HL-60 (cell line): Measurements from ENCODE around the gene HMGA1.

Experiments used
- GABPA ChIP-seq: IDR thresholded peaks from 2 replicates; pipeline ENCODE4 v1.6.1; 2012; ENCODE audit warnings: low read depth
- POLR2AphosphoS5 ChIP-seq: IDR thresholded peaks from 2 replicates; pipeline ENCODE4 v1.6.1; 2012; ENCODE audit warnings: low read depth
- REST ChIP-seq: IDR thresholded peaks from 2 replicates; pipeline ENCODE4 v1.6.1; 2012; ENCODE audit warnings: low read depth; ENCODE audit not compliant: insufficient replicate concordance
- TF ChIP-seq, protein P1 (sequence below): IDR thresholded peaks from one replicate; pipeline ENCODE4 v1.5.1; 2011; ENCODE audit warnings: low read length, control low read depth, inconsistent platforms; ENCODE audit not compliant: insufficient read depth

DNA sequence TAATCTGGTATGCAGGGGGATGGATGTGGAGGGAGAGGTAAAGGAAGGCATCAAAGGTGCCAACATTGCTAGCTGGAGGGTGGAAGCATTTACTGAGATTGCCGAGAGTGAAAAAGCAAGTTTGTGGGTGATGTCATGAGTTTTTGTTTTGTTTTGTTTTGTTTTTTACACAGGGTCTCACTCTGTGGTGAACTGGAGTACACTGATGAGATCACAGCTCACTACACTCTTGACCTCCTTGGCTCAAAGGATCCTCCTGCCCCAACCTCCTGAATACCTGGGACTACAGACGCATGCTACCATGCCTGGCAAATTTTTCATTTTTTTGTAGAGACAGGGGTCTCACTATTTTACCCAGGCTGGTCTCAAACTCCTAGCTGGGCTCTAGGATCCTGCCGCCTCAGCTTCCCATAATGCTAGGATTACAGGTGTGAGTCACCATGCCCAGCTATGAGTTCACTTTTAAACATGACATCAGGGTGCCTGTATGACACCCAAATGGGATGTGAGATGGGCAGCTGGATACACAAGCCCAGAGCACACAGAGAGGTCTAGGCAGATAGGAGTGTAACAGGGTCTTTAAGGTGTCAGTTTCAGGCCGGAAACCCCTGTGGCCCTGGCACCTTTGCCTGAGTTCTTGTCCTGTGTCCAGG lies 35.1 kb upstream of the HMGA1 start:
- TF ChIP-seq, protein P1, sequence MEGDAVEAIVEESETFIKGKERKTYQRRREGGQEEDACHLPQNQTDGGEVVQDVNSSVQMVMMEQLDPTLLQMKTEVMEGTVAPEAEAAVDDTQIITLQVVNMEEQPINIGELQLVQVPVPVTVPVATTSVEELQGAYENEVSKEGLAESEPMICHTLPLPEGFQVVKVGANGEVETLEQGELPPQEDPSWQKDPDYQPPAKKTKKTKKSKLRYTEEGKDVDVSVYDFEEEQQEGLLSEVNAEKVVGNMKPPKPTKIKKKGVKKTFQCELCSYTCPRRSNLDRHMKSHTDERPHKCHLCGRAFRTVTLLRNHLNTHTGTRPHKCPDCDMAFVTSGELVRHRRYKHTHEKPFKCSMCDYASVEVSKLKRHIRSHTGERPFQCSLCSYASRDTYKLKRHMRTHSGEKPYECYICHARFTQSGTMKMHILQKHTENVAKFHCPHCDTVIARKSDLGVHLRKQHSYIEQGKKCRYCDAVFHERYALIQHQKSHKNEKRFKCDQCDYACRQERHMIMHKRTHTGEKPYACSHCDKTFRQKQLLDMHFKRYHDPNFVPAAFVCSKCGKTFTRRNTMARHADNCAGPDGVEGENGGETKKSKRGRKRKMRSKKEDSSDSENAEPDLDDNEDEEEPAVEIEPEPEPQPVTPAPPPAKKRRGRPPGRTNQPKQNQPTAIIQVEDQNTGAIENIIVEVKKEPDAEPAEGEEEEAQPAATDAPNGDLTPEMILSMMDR, result no peak
- TF ChIP-seq REST (no peak), GABPA (no peak), POLR2AphosphoS5 (no peak)
